Left ventricle myocardium inferior (tissue), 1 donor: ENCODE results near the gene TNIP1. TPM values are rescaled to one million over a fixed set of nuclear protein-coding genes. Genes with fewer than 3 reads are reported as not detected.
A peak's percentile ranks its signal among the peaks of the same experiment; 100 is the strongest.

Experiments used
- DNase-seq: peaks from one replicate; pipeline ENCODE4 v3.0.0-alpha.2; 2020
- H3K27ac ChIP-seq: fragments of 200-600 bp; replicated peaks from 2 replicates; pipeline ENCODE4 v1.8.0; 2021
- H3K27me3 ChIP-seq: fragments of 200-600 bp; 2 replicates; pipeline ENCODE4 v1.8.0; 2021; ENCODE audit warnings: low read depth
- H3K36me3 ChIP-seq: fragments of 200-600 bp; 2 replicates; pipeline ENCODE4 v1.8.0; 2021
- H3K4me1 ChIP-seq: fragments of 200-600 bp; 2 replicates; pipeline ENCODE4 v1.8.0; 2021
- H3K4me3 ChIP-seq: fragments of 200-600 bp; 2 replicates; pipeline ENCODE4 v1.8.0; 2021; ENCODE audit warnings: mild to moderate bottlenecking, moderate library complexity
- H3K9me3 ChIP-seq: fragments of 200-600 bp; replicated peaks from 2 replicates; pipeline ENCODE4 v1.8.0; 2021
- intact Hi-C: fragments of 100-400 bp; cut with micrococcal nuclease; formaldehyde crosslinking; loops from one replicate; pipeline ENCODE4 v1.11.0; 2022
- total RNA-seq: library from RNA; stranded (reverse); fragmentation: NEBNext Ultra II Directional; extraction: Animal tissue kit (Norgen Biotek cat#: 25700); gene quantifications from one replicate; pipeline ENCODE4 v1.2.1, GENCODE V29; 2021
- TF ChIP-seq, protein P1 (sequence below): fragments of 200-600 bp; IDR thresholded peaks from 2 replicates; pipeline ENCODE4 v1.8.0; 2021; ENCODE audit warnings: antibody characterized with exemption, mild to moderate bottlenecking, borderline replicate concordance
- donor health status: DM: no; HTN: yes; CAD: no; lungs with severe emphysema.

Gene TNIP1
- total RNA-seq, 1 donor from 2014 or later: 131 TPM

DNA sequence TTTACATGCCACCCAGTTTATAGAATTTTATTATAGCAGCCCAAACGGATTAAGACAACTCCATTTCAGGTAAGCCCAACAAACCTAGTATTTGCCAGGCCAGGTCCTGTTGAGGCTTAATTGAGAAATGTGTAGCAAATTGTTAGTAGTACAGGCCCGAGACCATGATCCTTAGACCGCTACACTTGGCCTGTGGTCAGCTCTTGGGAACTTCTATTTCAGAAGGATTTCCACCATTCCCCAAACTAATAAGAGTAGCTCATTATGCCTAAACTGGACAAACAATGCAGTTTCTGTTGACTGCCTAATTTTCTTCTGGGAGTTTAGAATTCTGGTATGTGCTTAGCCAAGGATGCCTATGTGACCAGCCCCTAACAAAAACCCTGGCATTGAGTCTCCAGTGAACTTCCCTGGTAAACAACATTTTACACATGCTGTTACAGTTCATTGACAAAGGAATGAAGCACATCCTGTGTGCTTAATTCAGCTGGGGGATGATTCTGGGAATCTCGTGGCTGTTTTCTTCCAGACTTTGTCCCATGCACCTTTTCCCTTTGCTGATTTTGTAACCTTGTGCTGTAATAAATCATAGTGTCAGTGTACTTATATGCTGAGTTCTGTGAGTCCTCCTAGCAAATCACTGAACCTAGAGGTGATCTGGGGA is 66.0 kb downstream of the TNIP1 start:
- intact Hi-C loops: no loop called here
- peaks cover 23% of the 10 kb centered on the region for H3K4me1 ChIP-seq
- no peaks in the 10 kb centered on the region for H3K9me3 ChIP-seq
- H3K27me3 ChIP-seq: no peaks in the 10 kb centered on the region
- TF ChIP-seq, protein P1, sequence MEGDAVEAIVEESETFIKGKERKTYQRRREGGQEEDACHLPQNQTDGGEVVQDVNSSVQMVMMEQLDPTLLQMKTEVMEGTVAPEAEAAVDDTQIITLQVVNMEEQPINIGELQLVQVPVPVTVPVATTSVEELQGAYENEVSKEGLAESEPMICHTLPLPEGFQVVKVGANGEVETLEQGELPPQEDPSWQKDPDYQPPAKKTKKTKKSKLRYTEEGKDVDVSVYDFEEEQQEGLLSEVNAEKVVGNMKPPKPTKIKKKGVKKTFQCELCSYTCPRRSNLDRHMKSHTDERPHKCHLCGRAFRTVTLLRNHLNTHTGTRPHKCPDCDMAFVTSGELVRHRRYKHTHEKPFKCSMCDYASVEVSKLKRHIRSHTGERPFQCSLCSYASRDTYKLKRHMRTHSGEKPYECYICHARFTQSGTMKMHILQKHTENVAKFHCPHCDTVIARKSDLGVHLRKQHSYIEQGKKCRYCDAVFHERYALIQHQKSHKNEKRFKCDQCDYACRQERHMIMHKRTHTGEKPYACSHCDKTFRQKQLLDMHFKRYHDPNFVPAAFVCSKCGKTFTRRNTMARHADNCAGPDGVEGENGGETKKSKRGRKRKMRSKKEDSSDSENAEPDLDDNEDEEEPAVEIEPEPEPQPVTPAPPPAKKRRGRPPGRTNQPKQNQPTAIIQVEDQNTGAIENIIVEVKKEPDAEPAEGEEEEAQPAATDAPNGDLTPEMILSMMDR: no peak
- no peak overlapping the region for H3K4me3 ChIP-seq
- DNase-seq: no peak
- H3K27ac ChIP-seq: peak overlapping the region; percentile 30
- no peaks in the 10 kb centered on the region for H3K36me3 ChIP-seq

DNA sequence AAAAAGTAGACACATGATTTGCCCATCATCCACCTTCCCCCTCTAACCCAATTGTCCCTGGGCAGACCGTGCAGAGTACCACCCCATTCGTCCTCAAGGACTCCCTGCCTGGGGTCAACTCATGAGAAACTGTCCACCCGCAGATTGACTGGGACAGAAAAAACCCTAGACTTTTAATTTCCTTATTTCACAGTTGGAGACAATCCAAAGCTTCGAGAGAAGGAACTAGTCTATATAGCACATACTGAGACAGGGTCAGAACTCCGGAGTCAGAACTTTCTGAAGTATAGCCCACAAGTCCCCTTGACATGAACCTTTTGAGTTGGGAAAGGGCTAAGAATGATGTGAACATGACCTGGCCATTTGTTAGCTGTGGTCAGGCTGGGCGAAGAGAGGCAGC is 68.0 kb downstream of the TNIP1 start:
- DNase-seq: no peak
- no peaks in the 10 kb centered on the region for H3K27me3 ChIP-seq
- no peak overlapping the region for H3K27ac ChIP-seq
- H3K4me1 ChIP-seq: peaks cover 24% of the 10 kb centered on the region
- H3K9me3 ChIP-seq: no peaks in the 10 kb centered on the region
- no peak overlapping the region for H3K4me3 ChIP-seq
- intact Hi-C loops: no loop called here
- TF ChIP-seq, protein P1: no peak
- H3K36me3 ChIP-seq: no peaks in the 10 kb centered on the region

DNA sequence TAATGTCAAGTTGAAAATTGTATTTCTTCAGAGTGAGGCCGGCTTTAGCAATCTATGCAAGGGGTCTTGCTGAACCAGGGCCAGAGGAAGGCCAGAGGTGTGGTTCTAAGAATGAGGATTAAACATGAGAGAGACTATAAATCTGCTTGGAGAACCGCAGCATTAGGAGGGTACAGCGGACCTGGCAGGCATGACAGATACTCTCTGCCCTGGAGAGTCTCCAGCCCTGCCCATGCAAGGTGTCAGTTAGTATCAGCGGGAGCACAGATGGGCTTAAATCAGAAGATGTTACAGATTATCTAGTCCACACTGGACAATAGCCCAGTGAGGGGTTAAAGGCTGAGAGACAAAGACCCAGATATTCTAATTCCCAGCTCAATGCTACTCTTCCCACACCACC is 71.9 kb downstream of the TNIP1 start:
- Histone ChIP-seq H3K4me1 (peaks cover 48% of the 10 kb centered on the region), H3K27ac (no peak overlapping the region), H3K27me3 (no peaks in the 10 kb centered on the region), H3K36me3 (no peaks in the 10 kb centered on the region), H3K4me3 (no peak overlapping the region), H3K9me3 (no peaks in the 10 kb centered on the region)
- TF ChIP-seq, protein P1: no peak
- intact Hi-C loops: no loop called here
- no peak for DNase-seq

DNA sequence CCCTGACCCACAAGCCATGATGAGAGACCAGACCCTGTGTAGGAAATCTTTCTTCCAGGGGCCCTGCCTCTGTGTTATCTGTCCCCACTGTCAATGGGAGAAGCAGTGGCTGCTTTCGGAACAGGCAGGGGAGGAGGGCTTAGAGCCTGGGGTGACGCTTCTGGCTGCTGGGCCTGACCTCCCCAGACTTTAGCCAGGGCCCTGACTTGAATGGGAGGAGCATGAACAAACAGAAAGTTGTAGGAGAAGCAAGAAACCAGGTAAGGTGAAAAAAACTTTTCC is 72.7 kb downstream of the TNIP1 start:
- H3K4me1 ChIP-seq: peaks cover 49% of the 10 kb centered on the region
- H3K36me3 ChIP-seq: no peaks in the 10 kb centered on the region
- no peaks in the 10 kb centered on the region for H3K27me3 ChIP-seq
- no peak overlapping the region for H3K4me3 ChIP-seq
- peak overlapping the region; percentile 90 for H3K27ac ChIP-seq
- TF ChIP-seq, protein P1: no peak
- intact Hi-C loops: no loop called here
- DNase-seq: no peak
- no peaks in the 10 kb centered on the region for H3K9me3 ChIP-seq

DNA sequence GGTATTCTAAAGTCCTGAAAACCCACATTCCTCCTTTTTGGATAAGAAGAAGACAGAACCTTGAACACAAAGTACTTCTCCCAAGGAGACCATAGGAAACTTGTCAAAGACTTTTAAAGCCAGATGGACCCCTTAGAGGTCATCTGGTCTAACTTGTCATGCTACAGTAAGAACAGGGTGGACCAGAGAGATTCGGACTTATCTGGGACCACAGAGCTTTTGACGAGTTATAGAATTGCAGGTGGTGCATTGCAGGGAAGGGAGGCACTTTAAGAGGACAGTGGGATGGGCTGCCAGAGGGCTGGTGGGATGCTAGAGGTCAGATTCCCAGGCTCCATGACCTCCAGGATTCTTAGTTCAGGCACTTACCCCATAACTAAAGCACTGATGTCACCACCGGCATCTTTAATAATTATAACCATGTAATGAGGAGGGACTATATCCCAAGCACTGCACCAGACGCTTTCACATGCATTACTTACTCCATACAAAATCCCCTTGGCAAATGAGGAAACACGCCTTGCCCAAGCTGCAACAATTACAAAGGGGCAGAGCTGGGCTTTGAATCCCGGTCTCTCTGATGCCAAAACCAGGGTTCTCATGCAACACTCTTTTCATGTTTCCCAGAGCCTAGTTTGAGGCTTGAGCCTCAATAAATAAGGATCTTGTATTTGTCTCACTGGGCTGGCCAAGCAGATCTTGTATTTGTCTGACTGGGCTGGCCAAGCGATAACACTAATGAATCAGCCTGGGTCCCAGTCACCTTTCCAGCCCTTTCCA is 73.2 kb downstream of the TNIP1 start:
- H3K36me3 ChIP-seq: no peaks in the 10 kb centered on the region
- H3K4me1 ChIP-seq: peaks cover 54% of the 10 kb centered on the region
- no peak overlapping the region for H3K4me3 ChIP-seq
- H3K27me3 ChIP-seq: no peaks in the 10 kb centered on the region
- TF ChIP-seq, protein P1: no peak
- intact Hi-C loops: no loop called here
- no peak for DNase-seq
- peak overlapping the region; percentile 90 for H3K27ac ChIP-seq
- no peaks in the 10 kb centered on the region for H3K9me3 ChIP-seq
